Measurements from ENCODE around the gene BRICD5.

Gene BRICD5

GRCh38 chr16:2196981-2197511, 13.6 kb downstream of the BRICD5 start:
- ATAC-seq, result no peak

GRCh38 chr16:2196162-2196980, 14.3 kb downstream of the BRICD5 start, which contains the start of gene CASKIN1:
CASKIN1 (minus strand) TSS chr16:2196605; CDS start chr16:2196432, 173 bp downstream.
- ATAC-seq, result peak; percentile 23 to 31

GRCh38 chr16:2195322-2196161, 15.1 kb downstream of the BRICD5 start:
- no peak for ATAC-seq

GRCh38 chr16:2194852-2195321, 15.8 kb downstream of the BRICD5 start:
- ATAC-seq, result peak; percentile 69 to 80

GRCh38 chr16:2194166-2194834, 16.4 kb downstream of the BRICD5 start:
- no peak for ATAC-seq

GRCh38 chr16:2191446-2191706, 19.3 kb downstream of the BRICD5 start:
- ATAC-seq, result no peak

GRCh38 chr16:2190659-2191445, 19.8 kb downstream of the BRICD5 start:
- ATAC-seq, result no peak

GRCh38 chr16:2190002-2190658, 20.5 kb downstream of the BRICD5 start:
- ATAC-seq, result no peak

- ATAC-seq, result no peak
Observed at GRCh38 chr16:2189252-2189893, 21.3 kb downstream of the BRICD5 start.

- no peak for ATAC-seq
Observed at GRCh38 chr16:2188395-2188794, 22.3 kb downstream of the BRICD5 start.

GRCh38 chr16:2187212-2187611, 23.5 kb downstream of the BRICD5 start:
- ATAC-seq, result no peak

- ATAC-seq, result no peak
Observed at GRCh38 chr16:2186505-2186904, 24.2 kb downstream of the BRICD5 start.

- no peak for ATAC-seq
Observed at GRCh38 chr16:2186064-2186463, 24.6 kb downstream of the BRICD5 start.

GRCh38 chr16:2184962-2185361, 25.7 kb downstream of the BRICD5 start:
- ATAC-seq, result no peak

- no peak for ATAC-seq
Observed at GRCh38 chr16:2184346-2184745, 26.3 kb downstream of the BRICD5 start.

GRCh38 chr16:2183671-2184070, 27.0 kb downstream of the BRICD5 start:
- ATAC-seq, result no peak

- no peak for ATAC-seq
Observed at GRCh38 chr16:2181952-2182351, 28.7 kb downstream of the BRICD5 start.

GRCh38 chr16:2180962-2181923, 29.4 kb downstream of the BRICD5 start:
- ATAC-seq, result no peak

GRCh38 chr16:2180461-2180860, 30.2 kb downstream of the BRICD5 start:
- ATAC-seq, result no peak

GRCh38 chr16:2179576-2179975, 31.1 kb downstream of the BRICD5 start:
- no peak for ATAC-seq

Data from activated CD4-positive, CD25-positive, alpha-beta regulatory T cell treated with anti-CD3 and anti-CD28 coated beads, Interleukin-2, amount 50 U/mL, for 24 hours (primary cell).